HepG2 (cell line): ENCODE data around the gene DNAH8. TPM values are rescaled to one million over a fixed set of nuclear protein-coding genes. Genes with fewer than 3 reads are reported as not detected.

Experiments
- ATAC-seq: fragments of 200-7000 bp; cut with Tn5 transposase; 3 replicates; pipeline ENCODE4 v1.9.1; 2020; ENCODE audit warnings: mild to moderate bottlenecking, moderate library complexity
- BruUV-seq: library from RNA; stranded (reverse); fragments of 400-500 nt; replicated peaks from 2 replicates; lab custom pipeline; 2021; lab: Mats Ljungman, UMichigan
- CTCF ChIA-PET: fragments of 300-600 bp; formaldehyde crosslinking; extraction: SDS; loops from one replicate; lab custom pipeline; 2021; ENCODE audit warnings: low total read pairs, inconsistent platforms, low intra/inter-chr PET ratio; lab: Yijun Ruan, JAX
- POLR2A ChIA-PET: fragments of 350-600 bp; sonication (Branson Sonifier 250); formaldehyde crosslinking; loops from one replicate; lab custom pipeline; 2020; ENCODE audit warnings: antibody characterized with exemption, inconsistent platforms; lab: Yijun Ruan, JAX
- DNase-seq: peaks from one replicate; pipeline ENCODE4 v3.0.0-alpha.2; 2015; ENCODE audit warnings: low spot score
- FAIRE-seq: peaks from 3 replicates; lab custom pipeline; 2011; peaks lifted over from hg19 to GRCh38; lab: Jason Lieb, UNC
- H2AFZ ChIP-seq: one replicate; pipeline ENCODE4 v1.6.1; 2011; ENCODE audit warnings: low read length, inconsistent platforms
- H3K27ac ChIP-seq: fragments of 300-600 bp; 3 replicates; pipeline ENCODE4 v1.8.0; 2011; ENCODE audit warnings: mixed run types, mild to moderate bottlenecking, mixed read lengths, low read length, inconsistent platforms; ENCODE audit not compliant: insufficient read depth; ENCODE audit errors: extremely low read length
- H3K27me3 ChIP-seq, 2 experiments: fragments of 200-600 bp in 1 of 2; 2 replicates in 1 of 2; 3 replicates in 1 of 2; pipeline versions ENCODE4 v1.6.0 to v1.8.0; 2011; ENCODE audit warnings: low read length in 2 of 2, mild to moderate bottlenecking in 2 of 2, moderate library complexity in 2 of 2, inconsistent platforms in 1 of 2; ENCODE audit not compliant: insufficient read depth in 2 of 2, control insufficient read depth in 1 of 2
- H3K36me3 ChIP-seq, 2 experiments: fragments of 200-600 bp in 1 of 2; replicated peaks in 1 of 2; 2 replicates in 1 of 2; 3 replicates in 1 of 2; pipeline versions ENCODE4 v1.5.1 to v1.8.0; 2011; ENCODE audit warnings: low read length in 2 of 2, inconsistent platforms in 1 of 2; ENCODE audit not compliant: insufficient read depth in 2 of 2, control insufficient read depth in 1 of 2
- H3K4me1 ChIP-seq: 2 replicates; pipeline ENCODE4 v1.5.1; 2012; ENCODE audit warnings: low read length, inconsistent platforms; ENCODE audit not compliant: insufficient read depth
- H3K4me2 ChIP-seq: 2 replicates; pipeline ENCODE4 v1.6.0; 2011; ENCODE audit warnings: low read depth, low read length, inconsistent platforms
- H3K4me3 ChIP-seq, 3 experiments: fragments of 200-600 bp in 1 of 3; sonication (generic), shearing (Covaris generic) in 1 of 3; replicated peaks in 1 of 3; 2 replicates each; pipeline ENCODE4 v1.5.1; 2011 to 2016; ENCODE audit warnings: low read length in 3 of 3, inconsistent platforms in 2 of 3, low read depth in 2 of 3, mild to moderate bottlenecking in 2 of 3, control low read depth in 1 of 3, mixed read lengths in 1 of 3; ENCODE audit not compliant: insufficient read depth in 1 of 3
- H3K79me2 ChIP-seq: one replicate; pipeline ENCODE4 v1.6.1; 2011; ENCODE audit warnings: low read length, inconsistent platforms; ENCODE audit not compliant: insufficient read depth
- H3K9ac ChIP-seq: 2 replicates; pipeline ENCODE4 v1.6.0; 2011; ENCODE audit warnings: mild to moderate bottlenecking, low read depth, low read length, inconsistent platforms; ENCODE audit not compliant: insufficient read depth
- H3K9me3 ChIP-seq: 2 replicates; pipeline ENCODE4 v1.5.1; 2012; ENCODE audit warnings: mild to moderate bottlenecking, low read length
- H4K20me1 ChIP-seq: 2 replicates; pipeline ENCODE4 v1.6.0; 2011; ENCODE audit warnings: inconsistent platforms, mild to moderate bottlenecking, low read length, moderate library complexity; ENCODE audit not compliant: insufficient read depth
- CHD4 ChIP-seq: fragments of 200-600 bp; sonication (generic); IDR thresholded peaks from 2 replicates; pipeline ENCODE4 v1.7.0; 2017; ENCODE audit warnings: mild to moderate bottlenecking, low read length, borderline replicate concordance
- FOSL2 ChIP-seq: sonication (generic); formaldehyde crosslinking; IDR thresholded peaks from 2 replicates; pipeline ENCODE4 v1.4.0; 2020; ENCODE audit warnings: missing genetic modification reagents
- MTF2 ChIP-seq: sonication (generic); formaldehyde crosslinking; IDR thresholded peaks from 2 replicates; pipeline ENCODE4 v1.5.0; 2020; ENCODE audit warnings: missing genetic modification reagents, borderline replicate concordance
- RFX1 ChIP-seq: fragments of 450-650 bp; IDR thresholded peaks from 2 replicates; pipeline ENCODE4 v1.6.1; 2017
- TGIF2 ChIP-seq: IDR thresholded peaks from 2 replicates; pipeline ENCODE4 v1.6.1; 2016; ENCODE audit warnings: control low read depth, missing compliant biosample characterization
- ZNF205 ChIP-seq: IDR thresholded peaks from 2 replicates; pipeline ENCODE4 v1.6.1; 2018; ENCODE audit warnings: missing biosample characterization, missing genetic modification reagents
- ZNF672 ChIP-seq: sonication (generic); formaldehyde crosslinking; IDR thresholded peaks from 2 replicates; pipeline ENCODE4 v1.8.1; 2022; ENCODE audit warnings: missing genetic modification reagents
- WGBS: methylation state at CpG from one replicate; pipeline ENCODE4 v1.1.6; 2017; ENCODE audit warnings: low lambda C conversion rate; 5-methylcytosine and 5-hydroxymethylcytosine counted together
- in situ Hi-C: cut with HindIII; loops from 2 replicates; pipeline ENCODE4 v1.10.0; 2017; ENCODE audit warnings: low pct_unique_long_range_greater_than_20kb; ENCODE audit not compliant: extremely low pct_ligation_motif_present
- intact Hi-C: fragments of 100-400 bp; cut with micrococcal nuclease; formaldehyde crosslinking; loops from one replicate; pipeline ENCODE4 v1.10.0; 2022; ENCODE audit not compliant: unreplicated experiment
- polyA plus RNA-seq, 8 experiments: library from polyadenylated mRNA; depleted of rRNA in 3 of 8; stranded (reverse) in 7 of 8; unstranded in 1 of 8; fragments of >200 nt; fragmentation: Illumina TruSeq in 4 of 8; extraction: Trizol in 4 of 8; gene quantifications; 2 replicates each; pipeline versions ENCODE4 v1.2.1 to v1.2.3, GENCODE V29; 2011 to 2016; ENCODE audit warnings: low read depth in 4 of 8, missing spikeins in 1 of 8, mixed read lengths in 1 of 8; ENCODE audit not compliant: insufficient read depth in 1 of 8
- total RNA-seq, 5 experiments: library from RNA; depleted of rRNA; stranded (reverse); fragments of >200 nt; fragmentation: Illumina TruSeq; extraction: Trizol; gene quantifications; 2 replicates each; pipeline ENCODE4 v1.2.3, GENCODE V29; 2016; ENCODE audit warnings: low read depth in 1 of 5
- TF ChIP-seq, protein P1 (sequence below): sonication (generic); formaldehyde crosslinking; IDR thresholded peaks from 2 replicates; pipeline ENCODE4 v1.5.0; 2020; ENCODE audit warnings: mild to moderate bottlenecking, missing genetic modification reagents, borderline replicate concordance
- TF ChIP-seq, protein P2 (sequence below): sonication (generic); formaldehyde crosslinking; IDR thresholded peaks from 2 replicates; pipeline ENCODE4 v1.9.0; 2021; ENCODE audit warnings: missing genetic modification reagents, borderline replicate concordance

Gene DNAH8
- total and polyA plus RNA-seq, 2 of the 13 experiments (the other 11 are each of a cell fraction or from before 2014, with no cell fraction given): not detected

DNA sequence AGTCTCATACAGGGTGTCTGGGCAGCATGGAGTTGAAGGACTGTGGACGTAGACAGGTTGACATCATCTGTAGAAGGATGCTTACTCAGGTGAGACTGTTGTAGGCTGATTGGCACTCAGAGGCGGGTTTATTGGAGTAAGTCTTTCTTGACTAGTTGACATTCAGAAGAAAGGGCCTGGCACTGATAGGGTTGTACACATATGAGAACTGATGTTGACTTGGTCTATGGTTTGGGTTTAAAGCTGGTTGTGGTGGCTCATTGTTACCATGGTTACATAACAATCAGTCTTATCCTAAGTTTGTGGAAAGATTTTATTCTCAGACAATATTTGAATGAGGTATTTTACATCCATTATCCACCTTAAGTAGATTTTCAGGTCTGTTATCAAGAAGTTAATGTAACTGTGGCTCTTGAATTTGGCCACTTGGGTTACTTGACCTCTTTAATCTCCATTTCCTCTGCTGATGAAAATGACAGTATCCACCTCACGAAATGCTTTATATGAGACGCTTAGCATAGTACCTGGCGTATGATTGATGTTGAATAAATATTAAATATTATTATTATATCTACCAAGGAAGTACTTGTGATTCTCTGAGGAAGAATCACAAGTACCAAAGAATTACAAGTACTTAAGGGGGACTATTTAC lies 109.3 kb downstream of the DNAH8 start:
- ChIA-PET POLR2A (no interaction called here), CTCF (no interaction called here)
- Histone ChIP-seq H3K4me3 (no peak overlapping the region), H2AFZ (no peak overlapping the region), H3K27me3 (0 out of 5 replicates have a peak, but pooled peaks cover 0 to 4% of the 10 kb centered on the region in 2 experiments), H3K36me3 (no peaks in the 10 kb centered on the region), H3K9me3 (no peaks in the 10 kb centered on the region), H3K4me2 (no peak overlapping the region), H3K79me2 (no peaks in the 10 kb centered on the region), H3K27ac (no peak overlapping the region), H4K20me1 (no peaks in the 10 kb centered on the region), H3K9ac (no peak overlapping the region), H3K4me1 (no peaks in the 10 kb centered on the region)
- no peak for ATAC-seq
- no TSS peak for BruUV-seq
- no peak for FAIRE-seq
- 46% methylated on average over 5 of the region's 5 CpGs for WGBS
- intact Hi-C loops (no loop called here), in situ Hi-C loops (no loop called here)
- DNase-seq: no peak
- TF ChIP-seq FOSL2 (CRISPR knock-in tag) (no peak), RFX1 (peak; percentile 56; the same call in 1 of the 2 replicates), MTF2 (no peak), TGIF2 (CRISPR knock-in tag) (no peak), ZNF672 (CRISPR knock-in tag) (no peak), ZNF205 (CRISPR knock-in tag) (no peak), CHD4 (no peak)
- TF ChIP-seq, protein P1, sequence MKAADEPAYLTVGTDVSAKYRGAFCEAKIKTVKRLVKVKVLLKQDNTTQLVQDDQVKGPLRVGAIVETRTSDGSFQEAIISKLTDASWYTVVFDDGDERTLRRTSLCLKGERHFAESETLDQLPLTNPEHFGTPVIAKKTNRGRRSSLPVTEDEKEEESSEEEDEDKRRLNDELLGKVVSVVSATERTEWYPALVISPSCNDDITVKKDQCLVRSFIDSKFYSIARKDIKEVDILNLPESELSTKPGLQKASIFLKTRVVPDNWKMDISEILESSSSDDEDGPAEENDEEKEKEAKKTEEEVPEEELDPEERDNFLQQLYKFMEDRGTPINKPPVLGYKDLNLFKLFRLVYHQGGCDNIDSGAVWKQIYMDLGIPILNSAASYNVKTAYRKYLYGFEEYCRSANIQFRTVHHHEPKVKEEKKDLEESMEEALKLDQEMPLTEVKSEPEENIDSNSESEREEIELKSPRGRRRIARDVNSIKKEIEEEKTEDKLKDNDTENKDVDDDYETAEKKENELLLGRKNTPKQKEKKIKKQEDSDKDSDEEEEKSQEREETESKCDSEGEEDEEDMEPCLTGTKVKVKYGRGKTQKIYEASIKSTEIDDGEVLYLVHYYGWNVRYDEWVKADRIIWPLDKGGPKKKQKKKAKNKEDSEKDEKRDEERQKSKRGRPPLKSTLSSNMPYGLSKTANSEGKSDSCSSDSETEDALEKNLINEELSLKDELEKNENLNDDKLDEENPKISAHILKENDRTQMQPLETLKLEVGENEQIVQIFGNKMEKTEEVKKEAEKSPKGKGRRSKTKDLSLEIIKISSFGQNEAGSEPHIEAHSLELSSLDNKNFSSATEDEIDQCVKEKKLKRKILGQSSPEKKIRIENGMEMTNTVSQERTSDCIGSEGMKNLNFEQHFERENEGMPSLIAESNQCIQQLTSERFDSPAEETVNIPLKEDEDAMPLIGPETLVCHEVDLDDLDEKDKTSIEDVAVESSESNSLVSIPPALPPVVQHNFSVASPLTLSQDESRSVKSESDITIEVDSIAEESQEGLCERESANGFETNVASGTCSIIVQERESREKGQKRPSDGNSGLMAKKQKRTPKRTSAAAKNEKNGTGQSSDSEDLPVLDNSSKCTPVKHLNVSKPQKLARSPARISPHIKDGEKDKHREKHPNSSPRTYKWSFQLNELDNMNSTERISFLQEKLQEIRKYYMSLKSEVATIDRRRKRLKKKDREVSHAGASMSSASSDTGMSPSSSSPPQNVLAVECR (CRISPR knock-in tag): no peak
- TF ChIP-seq, protein P2, sequence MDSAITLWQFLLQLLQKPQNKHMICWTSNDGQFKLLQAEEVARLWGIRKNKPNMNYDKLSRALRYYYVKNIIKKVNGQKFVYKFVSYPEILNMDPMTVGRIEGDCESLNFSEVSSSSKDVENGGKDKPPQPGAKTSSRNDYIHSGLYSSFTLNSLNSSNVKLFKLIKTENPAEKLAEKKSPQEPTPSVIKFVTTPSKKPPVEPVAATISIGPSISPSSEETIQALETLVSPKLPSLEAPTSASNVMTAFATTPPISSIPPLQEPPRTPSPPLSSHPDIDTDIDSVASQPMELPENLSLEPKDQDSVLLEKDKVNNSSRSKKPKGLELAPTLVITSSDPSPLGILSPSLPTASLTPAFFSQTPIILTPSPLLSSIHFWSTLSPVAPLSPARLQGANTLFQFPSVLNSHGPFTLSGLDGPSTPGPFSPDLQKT (CRISPR knock-in tag): no peak
